AG09309 (cell line): ENCODE data around the gene GAREM1.
"Not testable (repeated sequence)": the region's sequence is repeated elsewhere in the genome, so short reads cannot be mapped to it uniquely, and the experiment has no call there.

Experiments
- DNase-seq: peaks from one replicate; pipeline ENCODE4 v3.0.0-alpha.2; 2010; ENCODE audit warnings: low read depth
- H3K4me3 ChIP-seq: 2 replicates; pipeline ENCODE4 v1.5.1; 2011; ENCODE audit warnings: mild to moderate bottlenecking, low read depth, low read length, moderate library complexity; ENCODE audit not compliant: control insufficient read depth
- TF ChIP-seq, protein P1 (sequence below): IDR thresholded peaks from 2 replicates; pipeline ENCODE4 v1.5.1; 2011; ENCODE audit warnings: mild to moderate bottlenecking, low read depth, low read length, inconsistent platforms; ENCODE audit not compliant: insufficient read depth, control insufficient read depth; ENCODE audit errors: missing control alignments

The GAREM1 gene

GRCh38 chr18:32470714-32471633, at the start of gene GAREM1:
TSS of gene GAREM1 (minus strand) at chr18:32470882. CDS start at chr18:32470428, 454 bp downstream.
- H3K4me3 ChIP-seq: peak within 1 kb of the TSS; percentile 55
- TF ChIP-seq, protein P1, sequence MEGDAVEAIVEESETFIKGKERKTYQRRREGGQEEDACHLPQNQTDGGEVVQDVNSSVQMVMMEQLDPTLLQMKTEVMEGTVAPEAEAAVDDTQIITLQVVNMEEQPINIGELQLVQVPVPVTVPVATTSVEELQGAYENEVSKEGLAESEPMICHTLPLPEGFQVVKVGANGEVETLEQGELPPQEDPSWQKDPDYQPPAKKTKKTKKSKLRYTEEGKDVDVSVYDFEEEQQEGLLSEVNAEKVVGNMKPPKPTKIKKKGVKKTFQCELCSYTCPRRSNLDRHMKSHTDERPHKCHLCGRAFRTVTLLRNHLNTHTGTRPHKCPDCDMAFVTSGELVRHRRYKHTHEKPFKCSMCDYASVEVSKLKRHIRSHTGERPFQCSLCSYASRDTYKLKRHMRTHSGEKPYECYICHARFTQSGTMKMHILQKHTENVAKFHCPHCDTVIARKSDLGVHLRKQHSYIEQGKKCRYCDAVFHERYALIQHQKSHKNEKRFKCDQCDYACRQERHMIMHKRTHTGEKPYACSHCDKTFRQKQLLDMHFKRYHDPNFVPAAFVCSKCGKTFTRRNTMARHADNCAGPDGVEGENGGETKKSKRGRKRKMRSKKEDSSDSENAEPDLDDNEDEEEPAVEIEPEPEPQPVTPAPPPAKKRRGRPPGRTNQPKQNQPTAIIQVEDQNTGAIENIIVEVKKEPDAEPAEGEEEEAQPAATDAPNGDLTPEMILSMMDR: peak; percentile 62
- DNase-seq: peak; percentile 88

- TF ChIP-seq, protein P1: no peak
- DNase-seq: no peak
- H3K4me3 ChIP-seq: no peak overlapping the region
These were observed 40.5 kb upstream of the GAREM1 start for GRCh38 chr18:32511147-32511546.

- no peak for DNase-seq
- no peak overlapping the region for H3K4me3 ChIP-seq
- TF ChIP-seq, protein P1: no peak
These were observed 38.4 kb upstream of the GAREM1 start for GRCh38 chr18:32509111-32509510.

DNA sequence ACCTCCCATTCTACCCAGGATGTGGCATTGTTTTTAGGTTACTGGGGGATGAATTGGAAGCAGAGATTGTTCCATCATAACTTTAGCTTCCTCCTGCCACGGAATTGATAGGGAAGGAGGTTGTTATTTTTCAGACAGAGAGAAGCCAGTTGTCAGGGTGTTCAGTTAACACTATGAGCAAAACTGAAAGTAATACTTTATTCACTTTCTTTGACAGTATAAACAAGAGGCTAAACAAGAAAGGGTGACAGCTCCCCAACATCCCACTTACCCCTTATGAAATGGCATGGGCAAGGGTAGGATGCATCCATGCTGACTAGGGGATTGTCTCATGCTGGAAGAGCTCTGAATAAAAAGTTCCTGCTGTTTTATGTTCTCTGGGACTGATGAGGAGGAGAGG, 36.4 kb upstream of the GAREM1 start:
- TF ChIP-seq, protein P1: no peak
- DNase-seq: no peak
- no peak overlapping the region for H3K4me3 ChIP-seq

GRCh38 chr18:32502014-32502413, 31.3 kb upstream of the GAREM1 start:
- no peak for DNase-seq
- H3K4me3 ChIP-seq: no peak overlapping the region
- TF ChIP-seq, protein P1: no peak

DNA sequence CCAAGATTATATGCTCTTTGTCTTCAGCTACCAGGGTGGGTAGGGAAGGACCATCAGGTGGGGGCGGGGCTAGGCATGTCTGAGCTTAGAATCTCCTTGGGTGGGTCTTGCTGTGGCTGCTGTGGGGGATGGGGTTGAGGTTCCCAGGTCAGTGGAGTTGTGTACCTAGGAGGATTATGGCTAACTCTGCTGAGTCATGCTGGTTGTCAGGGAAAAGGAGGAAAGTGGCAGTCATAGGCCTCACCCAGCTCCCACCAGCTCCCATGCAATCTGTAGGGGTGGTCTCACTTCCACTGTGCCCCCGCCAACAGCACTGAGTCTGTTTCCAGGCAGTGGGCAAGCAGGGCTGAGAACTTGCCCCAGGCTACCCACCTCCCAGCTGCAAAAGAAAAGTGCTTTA, 30.6 kb upstream of the GAREM1 start:
- not testable (repeated sequence) for H3K4me3 ChIP-seq, DNase-seq

GRCh38 chr18:32483002-32483401, 12.3 kb upstream of the GAREM1 start:
- TF ChIP-seq, protein P1: no peak
- H3K4me3 ChIP-seq: no peak overlapping the region

More at GRCh38 chr18:32483002-32483401, 12.3 kb upstream of the GAREM1 start:
- no peak for DNase-seq
